HG03039 (cell line): Measurements from ENCODE around the gene MGAT5B.

ENCODE experiments used
- ATAC-seq: cut with Tn5 transposase; IDR thresholded peaks from one replicate; pipeline ENCODE4 v1.9.1; 2021; ENCODE audit warnings: mild to moderate bottlenecking, moderate library complexity; ENCODE audit not compliant: unreplicated experiment

MGAT5B gene

DNA sequence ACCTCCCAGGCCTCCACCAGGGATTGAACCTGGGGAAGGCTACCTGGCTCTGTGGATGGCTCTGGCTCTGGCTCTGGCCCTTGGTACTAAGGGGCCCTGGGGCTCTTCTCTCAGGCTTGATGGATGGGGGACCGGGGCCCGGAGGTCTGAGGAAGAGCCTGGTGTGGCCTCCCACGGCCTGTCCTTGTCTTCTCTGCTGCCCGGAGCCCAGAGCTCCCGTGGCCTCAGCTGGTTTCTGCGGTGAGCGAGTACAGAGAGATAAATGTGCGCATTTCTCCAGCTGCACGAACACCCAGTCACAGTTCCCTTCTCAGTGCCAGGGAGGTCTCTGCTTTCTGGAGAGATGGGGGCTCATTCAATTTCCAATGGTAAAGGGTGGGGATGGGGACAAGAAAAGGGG, 9.2 kb downstream of the MGAT5B start:
- ATAC-seq, result no peak

DNA sequence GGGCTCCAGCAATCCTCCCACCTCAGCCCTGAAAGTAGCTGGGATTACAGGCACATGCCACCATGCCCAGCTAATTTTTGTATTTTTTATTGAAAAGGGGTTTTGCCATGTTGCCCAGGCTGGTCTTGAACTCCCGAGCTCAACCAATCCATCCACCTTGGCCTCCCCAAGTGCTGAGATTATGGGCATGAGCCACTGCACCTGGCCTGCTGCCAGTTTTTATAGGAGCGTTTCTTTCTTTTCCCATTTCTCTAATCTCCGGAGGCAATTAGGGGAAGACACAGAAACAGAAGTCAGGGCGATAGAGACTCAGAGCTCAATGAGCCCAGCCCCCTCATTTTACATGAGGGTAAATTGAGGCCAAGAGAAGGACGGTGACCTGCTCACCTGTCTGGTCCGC, 10.4 kb downstream of the MGAT5B start:
- ATAC-seq, result no peak

DNA sequence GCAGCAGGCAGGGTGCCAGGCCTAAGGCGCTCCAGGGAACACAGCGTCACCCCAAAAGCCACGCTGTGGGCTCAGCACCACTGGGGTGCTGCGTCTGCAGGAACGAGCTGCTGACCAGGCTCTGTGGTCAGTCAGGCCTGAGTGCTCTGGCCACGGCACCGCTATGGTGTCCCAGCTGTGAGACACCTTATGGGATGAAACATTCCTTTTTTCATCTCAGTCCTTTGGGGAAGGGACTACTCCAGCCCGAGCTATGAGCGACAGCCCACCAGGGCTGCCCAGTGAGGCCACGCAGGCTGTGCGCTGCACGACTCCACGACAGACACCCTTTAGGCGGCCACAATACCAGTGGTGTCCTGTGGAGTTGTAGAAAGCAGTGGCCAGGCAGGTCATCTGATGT, 11.1 kb downstream of the MGAT5B start:
- no peak for ATAC-seq

DNA sequence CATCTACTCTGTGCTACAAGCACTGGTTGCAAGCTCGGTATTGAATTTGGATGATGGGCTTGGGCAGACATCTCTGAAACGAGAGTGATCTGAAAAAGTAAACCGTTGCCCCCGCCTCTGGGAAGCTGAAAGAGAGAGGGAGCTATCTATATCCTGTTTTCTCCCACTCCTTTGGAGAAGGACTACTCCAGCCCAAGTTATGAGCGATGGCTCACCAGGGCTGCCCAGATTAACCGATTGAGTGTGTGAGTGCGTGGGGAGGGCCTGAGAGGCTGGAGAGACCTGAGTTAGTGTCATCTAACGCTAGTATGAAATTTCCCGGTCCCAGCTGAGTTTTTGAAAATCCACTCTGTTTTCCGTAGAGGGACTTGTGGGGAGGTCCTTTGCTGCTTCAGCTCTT, 11.5 kb downstream of the MGAT5B start:
- no peak for ATAC-seq

DNA sequence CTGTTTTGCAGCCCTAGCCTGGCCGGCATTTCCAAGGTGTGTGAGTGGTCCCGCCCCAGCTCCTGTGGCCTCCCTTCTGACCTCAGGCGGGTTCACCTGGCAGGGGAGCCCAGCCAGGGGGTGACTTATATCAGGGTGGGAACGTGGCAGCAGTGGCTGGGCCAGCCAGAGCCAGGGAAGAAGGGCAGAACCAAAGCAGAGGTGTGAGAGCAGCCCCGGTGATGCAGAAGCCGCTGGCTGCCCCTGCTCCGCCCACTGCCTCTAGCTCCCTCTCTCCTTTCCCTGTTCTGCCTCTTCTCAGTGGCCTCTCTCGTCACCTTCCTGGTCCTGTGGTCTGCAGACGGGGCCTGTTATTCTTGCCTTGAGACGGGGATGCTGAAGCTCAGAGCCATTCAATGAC, 12.1 kb downstream of the MGAT5B start:
- no peak for ATAC-seq

DNA sequence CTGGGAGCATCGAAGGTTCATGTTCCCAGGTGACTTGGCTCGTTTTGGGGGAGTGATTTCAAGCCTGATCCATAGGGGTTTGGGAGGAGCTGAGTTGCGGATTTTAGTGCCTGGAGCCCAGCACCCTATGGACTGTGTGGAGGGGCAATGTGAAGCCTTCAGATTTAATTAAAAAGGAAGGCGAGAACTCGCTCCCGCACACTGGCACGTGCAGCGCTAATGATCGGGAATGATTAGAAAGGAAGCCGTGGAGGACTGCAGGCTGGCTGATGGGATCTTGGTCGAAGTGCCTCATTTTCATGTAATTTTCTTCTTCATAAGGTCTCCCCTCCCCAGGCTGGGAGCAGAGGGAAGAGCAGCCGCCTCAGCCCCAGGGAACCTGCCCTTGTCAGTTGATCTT, 12.8 kb downstream of the MGAT5B start:
- no peak for ATAC-seq

DNA sequence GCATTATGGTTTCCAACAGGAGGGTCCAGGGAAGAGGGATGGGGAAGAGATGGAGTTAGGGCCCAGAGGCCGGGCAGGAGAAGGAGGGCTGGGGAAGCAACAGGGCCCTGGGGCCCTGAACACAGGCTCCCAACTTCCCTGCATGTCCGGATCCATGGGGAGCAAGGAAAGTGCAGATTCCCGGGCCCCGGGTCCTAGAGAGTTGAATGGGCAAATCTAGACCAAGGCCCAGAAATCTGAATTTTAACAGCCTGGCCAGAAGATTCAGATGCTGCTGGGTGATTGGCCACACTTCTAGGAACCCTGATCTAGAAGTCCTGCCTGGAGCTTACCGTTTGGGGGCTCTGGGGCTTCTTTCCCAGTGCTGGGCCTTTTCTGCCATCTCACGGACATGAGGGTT, 13.2 kb downstream of the MGAT5B start:
- no peak for ATAC-seq

DNA sequence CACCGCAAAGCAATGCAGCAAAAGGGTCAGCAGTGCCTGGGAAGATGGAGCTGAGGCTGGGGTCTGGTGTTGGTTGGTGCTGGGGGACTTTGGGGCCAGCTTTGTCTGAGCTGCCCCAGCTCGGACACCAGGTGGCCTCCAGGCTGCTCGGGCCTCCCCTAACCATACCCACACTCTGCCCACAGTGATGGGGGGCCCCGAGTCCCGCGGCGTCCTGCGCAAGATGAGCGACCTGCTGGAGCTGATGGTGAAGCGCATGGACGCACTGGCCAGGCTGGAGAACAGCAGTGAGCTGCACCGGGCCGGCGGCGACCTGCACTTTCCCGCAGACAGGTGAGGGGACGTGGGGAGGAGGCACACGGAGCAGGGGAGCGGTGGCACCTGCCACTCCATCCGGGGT, 13.8 kb downstream of the MGAT5B start:
- ATAC-seq, result no peak

DNA sequence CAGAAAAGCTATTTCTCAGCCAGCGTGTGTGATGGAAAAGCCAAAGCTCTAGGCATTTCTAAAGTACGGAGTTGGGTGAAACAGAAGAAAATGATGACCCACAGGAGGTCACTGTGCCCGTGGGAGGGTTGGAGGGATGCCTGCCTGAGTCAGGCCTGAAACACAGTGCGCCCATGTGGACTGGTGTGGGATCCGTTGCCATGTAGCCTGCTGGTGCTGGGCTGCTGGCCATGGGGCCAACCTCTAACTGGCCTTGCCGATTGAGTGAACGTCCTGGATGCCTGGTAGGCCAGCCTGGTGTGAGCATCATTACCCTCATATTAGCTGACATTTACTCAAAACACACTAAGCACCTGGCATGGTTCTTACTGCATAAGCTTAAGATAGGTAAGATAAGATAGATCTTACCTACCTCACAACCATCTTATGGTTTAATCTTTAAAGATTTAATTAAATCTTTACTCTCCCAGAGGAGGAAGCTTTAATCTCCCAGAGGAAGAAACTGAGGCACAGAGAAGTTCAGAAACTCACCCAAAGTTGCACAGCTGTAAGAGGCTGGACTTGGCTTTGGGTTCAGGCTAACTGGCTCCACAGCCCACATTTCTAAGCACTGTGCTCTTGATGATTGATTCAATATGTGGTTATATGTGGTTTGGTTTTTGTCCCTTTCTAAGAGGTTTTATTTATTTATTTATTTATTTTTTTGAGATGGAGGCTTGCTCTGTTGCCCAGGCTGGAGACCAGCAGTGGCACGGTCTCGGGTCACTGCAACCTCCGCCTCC, 15.7 kb downstream of the MGAT5B start:
- no peak for ATAC-seq

DNA sequence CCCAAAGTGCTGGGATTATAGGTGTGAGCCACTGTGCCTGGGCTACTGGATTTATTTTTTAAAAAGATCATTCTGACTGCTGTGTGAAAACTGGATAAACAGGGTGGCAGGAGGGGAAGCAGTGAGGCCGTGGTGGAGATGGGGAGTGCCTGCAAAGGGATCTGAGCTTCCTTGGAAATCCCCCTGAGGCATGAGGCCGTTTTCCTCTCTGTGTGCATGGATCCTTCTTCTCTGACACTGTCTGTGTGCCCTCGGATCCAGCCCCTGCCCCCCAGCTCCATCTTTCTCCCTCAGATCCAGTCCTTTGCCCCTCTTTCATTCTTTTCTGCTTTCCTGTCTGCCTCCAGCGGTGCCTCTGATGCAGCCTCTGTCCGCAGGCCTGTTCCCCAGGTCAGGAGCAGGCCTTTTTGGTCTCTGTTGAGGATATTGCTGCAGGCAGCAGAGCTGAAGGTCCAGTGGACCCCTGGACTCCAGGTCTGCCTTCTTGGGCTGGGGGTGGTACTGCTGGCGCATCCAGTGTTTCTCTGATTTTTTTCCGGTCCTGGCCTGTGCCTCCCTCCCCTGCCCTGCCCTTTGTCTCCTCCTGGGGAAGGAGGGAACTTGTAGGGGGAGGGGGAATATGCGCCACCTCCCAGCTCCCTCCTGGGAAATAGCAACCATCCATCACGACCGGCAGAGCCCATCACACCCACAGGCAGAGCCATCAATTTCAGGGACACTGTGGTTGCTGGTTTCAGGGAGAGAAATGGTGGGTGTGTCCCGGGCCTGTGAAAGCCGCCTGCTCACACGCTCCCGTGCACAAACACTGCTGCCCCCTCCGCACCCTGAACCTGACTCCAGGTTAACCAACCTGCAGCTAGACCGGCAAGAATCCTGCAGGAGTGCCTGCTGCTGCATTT, 17.0 kb downstream of the MGAT5B start:
- ATAC-seq, result no peak

DNA sequence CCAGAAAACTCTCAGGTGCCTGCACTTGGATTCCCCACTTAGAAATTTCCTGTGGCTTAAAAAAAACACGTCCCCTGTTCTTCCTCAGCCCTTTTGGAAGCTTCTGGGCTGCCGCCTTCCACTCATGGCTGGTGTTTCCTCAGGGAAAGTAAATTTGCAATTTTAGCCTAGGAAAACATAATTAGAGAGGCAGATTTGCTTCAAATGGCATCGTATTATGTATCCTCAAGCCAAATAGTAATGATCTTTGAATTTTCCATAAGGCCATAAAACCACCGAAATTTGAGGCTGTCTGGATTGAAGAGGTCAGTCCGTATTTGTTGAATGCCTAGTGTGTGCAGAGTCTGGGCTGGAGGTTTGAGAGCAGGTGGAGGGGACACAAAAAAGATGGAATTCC, 17.7 kb downstream of the MGAT5B start:
- no peak for ATAC-seq

DNA sequence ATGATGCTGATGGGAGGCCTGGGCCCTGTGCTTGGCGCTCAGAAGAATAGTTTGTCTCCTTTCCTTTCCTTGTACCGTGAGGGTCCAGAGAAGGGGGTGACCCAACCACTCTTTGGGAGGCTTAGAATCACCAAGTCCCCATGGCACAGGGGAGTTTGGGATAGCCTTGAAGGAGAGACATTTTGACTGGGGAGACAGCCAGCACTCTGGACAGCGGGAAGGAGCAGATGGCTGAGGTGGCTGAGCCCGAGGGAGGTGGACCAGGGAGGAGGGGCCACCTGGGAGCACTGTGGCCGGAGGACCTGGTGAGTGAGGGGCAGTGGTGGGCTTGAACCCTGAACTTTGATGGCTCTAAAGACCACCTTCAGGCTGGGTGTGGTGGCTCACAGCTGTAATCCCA, 18.2 kb downstream of the MGAT5B start:
- ATAC-seq, result no peak

DNA sequence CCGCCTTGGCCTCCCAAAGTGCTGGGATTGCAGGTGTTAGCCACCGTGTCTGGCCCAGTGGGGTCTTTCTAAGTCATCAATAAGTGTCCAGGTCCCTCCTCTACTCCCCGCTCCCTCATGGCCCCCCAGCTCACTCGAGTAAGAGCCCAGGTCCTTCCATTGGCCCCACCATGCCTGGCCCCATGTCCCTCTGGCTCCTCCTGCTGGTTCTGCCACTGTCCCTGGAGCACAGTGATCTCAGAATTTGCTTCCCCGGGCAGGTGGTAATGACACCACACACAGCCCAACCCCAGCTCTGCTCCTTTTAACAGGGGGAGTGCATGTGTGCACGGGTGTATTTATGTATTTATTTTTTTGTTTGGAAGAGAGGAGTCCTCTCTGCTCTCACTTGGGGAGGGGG, 19.6 kb downstream of the MGAT5B start:
- ATAC-seq, result no peak

DNA sequence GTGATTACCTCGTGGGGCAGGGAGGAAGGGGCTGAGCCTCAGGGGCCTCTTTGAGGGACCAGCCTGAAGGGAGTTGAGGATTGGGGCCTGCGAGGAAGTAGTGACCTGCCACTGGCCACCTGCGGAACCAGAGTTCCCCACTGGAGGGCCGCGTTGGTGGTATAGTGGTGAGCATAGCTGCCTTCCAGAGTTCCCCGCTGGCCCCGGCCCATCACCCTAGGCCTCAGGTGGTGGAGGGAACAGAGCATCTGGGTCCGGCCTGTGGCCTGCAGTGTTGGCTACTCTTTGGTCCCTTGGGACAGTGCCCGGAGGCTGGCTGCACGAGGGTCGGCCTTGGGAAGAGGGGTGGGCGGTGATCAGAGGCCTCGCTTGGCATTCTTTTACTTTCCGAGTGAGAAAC, 20.5 kb downstream of the MGAT5B start:
- no peak for ATAC-seq

DNA sequence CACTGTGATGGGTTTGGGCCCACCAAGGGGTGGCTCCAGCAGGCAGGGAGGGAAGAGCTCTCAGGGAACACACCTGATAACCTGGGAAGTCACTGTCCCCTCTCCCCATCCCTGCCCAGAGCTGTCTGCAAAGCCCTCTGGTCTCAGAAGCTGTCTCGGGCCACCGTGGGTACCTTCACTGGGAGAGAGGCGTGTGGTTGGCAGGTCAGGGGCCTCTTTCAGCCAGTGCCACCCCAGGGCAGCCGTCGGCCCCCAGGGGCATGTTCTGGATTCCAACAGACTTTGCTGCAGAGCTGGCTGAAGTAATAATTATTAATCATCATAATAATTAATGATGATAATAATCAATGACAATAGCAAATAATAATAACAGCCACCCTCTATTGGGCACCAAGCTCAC, 21.1 kb downstream of the MGAT5B start:
- no peak for ATAC-seq

DNA sequence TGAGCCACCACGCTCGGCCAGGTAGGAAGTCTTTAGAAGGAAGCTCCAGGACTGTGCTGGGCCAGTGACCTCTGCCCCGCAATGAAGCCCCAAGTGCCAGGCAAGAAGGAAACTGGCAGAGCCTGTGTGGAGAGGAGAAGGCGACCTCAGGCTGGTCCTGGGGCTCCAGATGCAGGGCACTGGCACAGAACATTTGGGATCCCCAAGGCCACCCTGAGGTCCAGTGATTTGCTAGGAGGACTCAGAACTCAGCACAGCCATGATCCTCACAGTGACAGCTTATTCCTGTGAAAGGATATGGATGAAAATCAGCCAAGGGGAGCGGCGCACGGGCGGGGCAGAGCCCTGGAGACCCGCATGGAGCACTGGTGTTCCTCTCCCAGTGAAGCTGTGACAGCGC, 24.1 kb downstream of the MGAT5B start:
- no peak for ATAC-seq

DNA sequence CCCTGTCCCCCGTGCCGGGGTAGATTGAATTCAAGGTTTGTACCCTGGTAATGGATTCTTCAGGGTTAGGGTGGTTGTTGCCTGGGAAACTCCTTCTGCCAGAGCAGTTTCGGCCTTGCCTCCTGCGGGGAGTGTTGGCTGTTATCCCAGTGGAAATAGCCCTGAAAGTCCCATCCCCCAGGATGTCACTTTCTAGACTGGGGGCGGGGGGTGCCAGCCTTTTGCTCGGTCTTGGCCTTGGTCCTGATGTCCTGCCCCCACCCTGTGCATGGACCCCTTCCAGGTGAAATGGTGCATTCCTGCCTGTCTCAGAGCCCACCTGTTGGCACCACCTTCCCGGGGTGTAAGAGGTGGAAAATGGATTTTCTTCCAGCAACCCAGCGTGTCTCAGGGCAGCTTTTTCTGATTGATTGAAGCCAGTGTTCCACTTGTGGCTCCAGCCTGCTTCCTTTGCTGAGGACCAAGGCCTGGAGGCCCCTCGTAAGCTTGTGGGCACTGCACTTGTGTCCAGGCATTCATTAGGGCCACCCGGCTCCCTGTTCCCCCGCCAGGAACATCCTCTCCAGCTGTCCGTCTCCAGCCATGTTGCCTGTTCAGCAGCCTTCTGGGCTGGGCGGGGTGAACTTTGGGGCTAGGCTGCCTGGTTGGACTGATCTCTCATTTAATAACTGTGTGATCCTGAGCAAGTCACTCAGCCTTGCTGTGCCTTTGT, 25.6 kb downstream of the MGAT5B start:
- no peak for ATAC-seq

DNA sequence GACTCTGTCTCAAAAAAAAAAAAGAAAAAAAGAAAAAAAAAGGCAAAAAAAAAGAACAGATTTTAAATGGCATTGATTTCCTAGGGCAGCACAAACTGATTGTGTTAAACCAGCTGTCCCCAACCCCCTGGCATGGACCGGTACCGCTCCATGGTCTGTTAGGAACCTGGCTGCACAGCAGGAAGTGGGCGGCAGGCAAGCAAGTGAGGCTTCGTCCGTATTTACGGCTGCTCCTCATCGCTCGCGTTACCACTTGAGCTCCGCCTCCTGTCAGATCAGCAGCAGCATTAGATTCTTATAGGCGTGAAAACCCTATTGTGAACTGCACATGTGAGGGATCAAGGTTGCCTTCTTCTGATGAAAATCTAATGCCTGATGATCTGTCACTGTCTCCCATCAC, 26.6 kb downstream of the MGAT5B start:
- no peak for ATAC-seq

DNA sequence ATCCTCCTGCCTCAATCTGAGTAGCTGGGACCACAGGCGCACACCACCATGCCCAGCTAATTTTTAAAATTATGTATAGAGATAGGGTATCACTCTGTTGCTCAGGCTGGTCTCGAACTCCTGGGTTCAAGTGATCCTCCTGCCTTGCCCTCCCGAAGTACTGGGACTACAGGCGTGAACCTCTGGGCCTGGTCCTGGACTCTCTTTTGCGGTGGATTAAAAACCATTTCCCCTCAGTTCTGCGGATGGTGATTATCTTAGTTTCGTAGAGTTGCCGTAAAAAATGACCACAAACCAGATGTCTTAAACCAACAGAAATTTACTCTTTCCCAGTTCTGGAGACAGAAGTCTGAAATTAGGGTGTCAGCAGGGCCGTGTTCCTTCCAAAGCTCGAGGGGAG, 28.8 kb downstream of the MGAT5B start:
- ATAC-seq, result no peak

DNA sequence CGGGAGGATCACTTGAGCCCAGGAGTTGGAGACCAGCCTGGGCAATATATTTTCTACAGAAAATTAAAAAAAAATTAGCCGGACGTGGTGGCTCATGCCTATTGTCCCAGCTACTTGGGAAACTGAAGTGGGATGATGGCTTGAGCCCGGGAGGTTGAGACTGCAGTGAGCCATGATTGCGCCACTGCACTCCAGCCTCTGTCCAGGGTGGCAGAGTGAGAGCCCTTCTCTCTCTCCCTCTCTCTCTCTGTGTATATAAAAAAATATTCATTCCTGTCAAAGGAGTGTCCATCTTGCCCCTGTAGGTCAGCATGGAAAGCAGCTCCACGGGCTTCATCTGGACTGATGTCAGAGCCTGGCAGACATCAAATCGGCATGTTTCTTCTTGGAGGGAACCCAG, 31.2 kb downstream of the MGAT5B start:
- ATAC-seq, result no peak

DNA sequence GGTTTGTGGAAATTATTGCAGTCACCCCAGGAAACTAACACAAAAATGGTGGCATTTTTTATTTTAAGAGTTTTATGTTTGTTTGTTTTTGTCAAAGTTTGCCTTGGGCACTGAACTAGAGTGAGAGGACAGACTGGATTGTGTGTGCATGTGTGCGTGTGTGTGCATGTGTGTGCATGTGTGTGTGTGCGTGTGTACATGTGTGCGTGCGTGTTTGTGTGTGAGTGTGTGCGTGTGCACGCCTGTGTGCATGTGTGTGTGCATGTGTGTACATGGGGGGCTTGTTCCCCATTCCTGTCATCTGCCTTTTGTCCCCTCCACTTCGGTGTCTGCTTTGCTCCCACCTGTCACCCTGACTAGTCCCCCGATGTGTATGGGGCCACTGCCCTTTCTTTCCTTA, 32.5 kb downstream of the MGAT5B start:
- no peak for ATAC-seq
